ENCODE measurements around the gene SYCP1. TPM values are rescaled to one million over a fixed set of nuclear protein-coding genes. Genes with fewer than 3 reads are reported as not detected.
A peak's percentile ranks its signal among the peaks of the same experiment; 100 is the strongest.

SYCP1 gene
- total and polyA plus RNA-seq, 10 of the 15 experiments (the other 5 are each of a cell fraction or from before 2014, with no cell fraction given), result not detected

- in situ Hi-C loops (cut with MboI), result no loop called here
- H2AFZ ChIP-seq (ENCODE audit: control insufficient read depth, low read depth, low read length), result no peak overlapping the region
- RAD21 ChIA-PET (ENCODE audit: unreplicated experiment), result interaction anchor here (1.0 to 1.6 kb wide), 3 partner anchors 9 to 71 kb away, joined by 3 to 5 read pairs (median 5); no protein-coding TSS in a partner anchor
- H3K4me2 ChIP-seq (ENCODE audit: control insufficient read depth, insufficient read depth), result no peak overlapping the region
- no TSS peak for BruUV-seq (replicated peaks)
- H3K27me3 ChIP-seq (replicated peaks in 1 of 2; ENCODE audit: control insufficient read depth in 2 of 2, insufficient read depth in 2 of 2, low read length in 1 of 2), result no peaks in the 10 kb centered on the region
- no peaks in the 10 kb centered on the region for H3K79me2 ChIP-seq (ENCODE audit: control insufficient read depth, insufficient read depth, low read length)
- TF ChIP-seq RAD21 (IDR thresholded peaks at IDR 0.05; ENCODE audit: insufficient read depth, low read depth, low read length) (0 out of 2 replicates have a peak, but pooled peaks have one; percentile 6), CHD1 (IDR thresholded peaks at IDR 0.05; ENCODE audit: low read depth, low read length) (no peak), LARP7 (IDR thresholded peaks at IDR 0.05) (no peak), CTCF (IDR thresholded peaks at IDR 0.05 in 2 of 3, conservative IDR thresholded peaks at IDR 0.05 in 1 of 3; ENCODE audit: control insufficient read depth in 2 of 3, extremely low read depth in 1 of 3, insufficient read depth in 1 of 3, low read depth in 3 of 3, low read length in 3 of 3) (peak in 1 of 3 experiments; percentile 10; a peak in 1 of 6 replicates), BRCA1 (IDR thresholded peaks at IDR 0.05; ENCODE audit: low read depth, low read length) (no peak), SMC3 (IDR thresholded peaks at IDR 0.05; ENCODE audit: borderline replicate concordance, low read length) (no peak), TCF3 (IDR thresholded peaks at IDR 0.05; ENCODE audit: borderline replicate concordance, insufficient read depth, low read depth, low read length) (no peak), NR2F1 (conservative IDR thresholded peaks at IDR 0.05) (no peak)
- no peak overlapping the region for H3K9ac ChIP-seq (ENCODE audit: control insufficient read depth, insufficient read depth, low read length)
- SMC1A ChIA-PET (ENCODE audit: uncharacterized antibody, unreplicated experiment), result interaction anchor here (1.2 to 2.0 kb wide), 2 partner anchors 16 to 46 kb away, joined by 3 to 5 read pairs; no protein-coding TSS in a partner anchor
- intact Hi-C loops (cut with micrococcal nuclease; ENCODE audit: unreplicated experiment), result no loop called here
- FAIRE-seq, result no peak
- no peaks in the 10 kb centered on the region for H3K36me3 ChIP-seq (ENCODE audit: control insufficient read depth in 2 of 2, insufficient read depth in 2 of 2, low read length in 1 of 2)
- ATAC-seq, result no peak
- CTCF ChIA-PET, result interaction anchor here (0.8 to 8.0 kb wide), 4 partner anchors 10 to 71 kb away, joined by 3 to 63 read pairs (median 6); no protein-coding TSS in a partner anchor
- H3K27ac ChIP-seq (ENCODE audit: control insufficient read depth, insufficient read depth), result no peak overlapping the region
- no peaks in the 10 kb centered on the region for H3K4me1 ChIP-seq (ENCODE audit: control insufficient read depth, insufficient read depth, low read length)
- no peaks in the 10 kb centered on the region for H4K20me1 ChIP-seq (ENCODE audit: control insufficient read depth, insufficient read depth)
- no peaks in the 10 kb centered on the region for H3K9me3 ChIP-seq (replicated peaks; ENCODE audit: control insufficient read depth, insufficient read depth, low read length)
- DNase-seq (ENCODE audit: low read depth, low spot score), result no peak
- no peak overlapping the region for H3K4me3 ChIP-seq
- POLR2A ChIA-PET, result no interaction called here
Observed at GRCh38 chr1:115041654-115042053, 187.0 kb downstream of the SYCP1 start.

Other genes starting within 250 kb of the SYCP1 start
- gene DENND2C, start 184.8 kb upstream of the SYCP1 start, total RNA-seq (2014; rRNA removed), result 0.06 TPM in 1 of 2 replicates, not detected in the other
- 0.04 and 0.09 TPM in 2 replicates for gene DENND2C, start 184.8 kb upstream of the SYCP1 start, total RNA-seq (2014; rRNA removed; fragmentation: Illumina TruSeq; extraction: Trizol)
- 0.08 TPM in 1 of 2 replicates, not detected in the other for gene DENND2C, start 184.8 kb upstream of the SYCP1 start, total RNA-seq (2021)
- 0.01 and 0.09 TPM in 2 replicates for gene DENND2C, start 184.8 kb upstream of the SYCP1 start, polyA plus RNA-seq (2011; rRNA removed)
- gene DENND2C, start 184.8 kb upstream of the SYCP1 start, polyA plus RNA-seq (2014; fragmentation: Illumina TruSeq; extraction: Trizol), result 0.08 and 0.10 TPM in 2 replicates
- gene DENND2C, start 184.8 kb upstream of the SYCP1 start, polyA plus RNA-seq (2014; fragmentation: Nextera tagmentation; extraction: Ambion mirVana), result not detected
- gene DENND2C, start 184.8 kb upstream of the SYCP1 start, polyA plus RNA-seq (2014; rRNA removed), result 0.03 and 0.06 TPM in 2 replicates
- under 1 TPM in 1 of 2 experiments, not detected in 1; 0.07 TPM for gene DENND2C, start 184.8 kb upstream of the SYCP1 start, polyA plus RNA-seq (2016; fragmentation: Nextera tagmentation; extraction: Ambion mirVana)
- not detected in 2 replicates for gene AMPD1, start 159.3 kb upstream of the SYCP1 start, total RNA-seq (2014; rRNA removed)
- gene AMPD1, start 159.3 kb upstream of the SYCP1 start, total RNA-seq (2014; rRNA removed; fragmentation: Illumina TruSeq; extraction: Trizol), result not detected in 2 replicates
- gene AMPD1, start 159.3 kb upstream of the SYCP1 start, total RNA-seq (2021), result not detected in 2 replicates
- gene AMPD1, start 159.3 kb upstream of the SYCP1 start, polyA plus RNA-seq (2011; rRNA removed), result not detected in 2 replicates
- gene AMPD1, start 159.3 kb upstream of the SYCP1 start, polyA plus RNA-seq (2014; fragmentation: Illumina TruSeq; extraction: Trizol), result 0.12 TPM in 1 of 2 replicates, not detected in the other
- gene AMPD1, start 159.3 kb upstream of the SYCP1 start, polyA plus RNA-seq (2014; fragmentation: Nextera tagmentation; extraction: Ambion mirVana), result not detected
- gene AMPD1, start 159.3 kb upstream of the SYCP1 start, polyA plus RNA-seq (2014; rRNA removed), result 0.14 TPM in 1 of 2 replicates, not detected in the other
- gene AMPD1, start 159.3 kb upstream of the SYCP1 start, polyA plus RNA-seq (2016; fragmentation: Nextera tagmentation; extraction: Ambion mirVana), result under 1 TPM in 1 of 2 experiments, not detected in 1; 0.30 TPM
- 65.7 and 81.7 TPM in 2 replicates for gene NRAS, start 138.1 kb upstream of the SYCP1 start, total RNA-seq (2014; rRNA removed)
- 71.3 and 72.0 TPM in 2 replicates for gene NRAS, start 138.1 kb upstream of the SYCP1 start, total RNA-seq (2014; rRNA removed; fragmentation: Illumina TruSeq; extraction: Trizol)
- gene NRAS, start 138.1 kb upstream of the SYCP1 start, total RNA-seq (2021), result 48.6 and 49.9 TPM in 2 replicates
- 73.2 and 110 TPM in 2 replicates for gene NRAS, start 138.1 kb upstream of the SYCP1 start, polyA plus RNA-seq (2011; rRNA removed)
- 67.0 and 91.3 TPM in 2 replicates for gene NRAS, start 138.1 kb upstream of the SYCP1 start, polyA plus RNA-seq (2014; fragmentation: Illumina TruSeq; extraction: Trizol)
- gene NRAS, start 138.1 kb upstream of the SYCP1 start, polyA plus RNA-seq (2014; fragmentation: Nextera tagmentation; extraction: Ambion mirVana), result 10 to 100 TPM; 31.7 to 33.0 TPM
- 31.6 and 36.7 TPM in 2 replicates for gene NRAS, start 138.1 kb upstream of the SYCP1 start, polyA plus RNA-seq (2014; rRNA removed)
- 10 to 100 TPM; 66.7 to 68.1 TPM for gene NRAS, start 138.1 kb upstream of the SYCP1 start, polyA plus RNA-seq (2016; fragmentation: Nextera tagmentation; extraction: Ambion mirVana)
- 263 and 310 TPM in 2 replicates for gene CSDE1, start 96.9 kb upstream of the SYCP1 start, total RNA-seq (2014; rRNA removed)
- gene CSDE1, start 96.9 kb upstream of the SYCP1 start, total RNA-seq (2014; rRNA removed; fragmentation: Illumina TruSeq; extraction: Trizol), result 390 and 393 TPM in 2 replicates
- gene CSDE1, start 96.9 kb upstream of the SYCP1 start, total RNA-seq (2021), result 389 and 404 TPM in 2 replicates
- gene CSDE1, start 96.9 kb upstream of the SYCP1 start, polyA plus RNA-seq (2011; rRNA removed), result 294 and 451 TPM in 2 replicates
- gene CSDE1, start 96.9 kb upstream of the SYCP1 start, polyA plus RNA-seq (2014; fragmentation: Illumina TruSeq; extraction: Trizol), result 321 and 392 TPM in 2 replicates
- 100 to 1,000 TPM; 130 to 143 TPM for gene CSDE1, start 96.9 kb upstream of the SYCP1 start, polyA plus RNA-seq (2014; fragmentation: Nextera tagmentation; extraction: Ambion mirVana)
- gene CSDE1, start 96.9 kb upstream of the SYCP1 start, polyA plus RNA-seq (2014; rRNA removed), result 160 and 185 TPM in 2 replicates
- 100 to 1,000 TPM; 226 to 229 TPM for gene CSDE1, start 96.9 kb upstream of the SYCP1 start, polyA plus RNA-seq (2016; fragmentation: Nextera tagmentation; extraction: Ambion mirVana)
- gene SIKE1, start 74.2 kb upstream of the SYCP1 start, total RNA-seq (2014; rRNA removed), result 67.0 and 71.3 TPM in 2 replicates
- 34.3 and 35.6 TPM in 2 replicates for gene SIKE1, start 74.2 kb upstream of the SYCP1 start, total RNA-seq (2014; rRNA removed; fragmentation: Illumina TruSeq; extraction: Trizol)
- gene SIKE1, start 74.2 kb upstream of the SYCP1 start, total RNA-seq (2021), result 43.3 and 45.1 TPM in 2 replicates
- 47.7 and 78.7 TPM in 2 replicates for gene SIKE1, start 74.2 kb upstream of the SYCP1 start, polyA plus RNA-seq (2011; rRNA removed)
- 23.3 and 27.7 TPM in 2 replicates for gene SIKE1, start 74.2 kb upstream of the SYCP1 start, polyA plus RNA-seq (2014; fragmentation: Illumina TruSeq; extraction: Trizol)
- 10 to 100 TPM; 10.4 to 12.8 TPM for gene SIKE1, start 74.2 kb upstream of the SYCP1 start, polyA plus RNA-seq (2014; fragmentation: Nextera tagmentation; extraction: Ambion mirVana)
- gene SIKE1, start 74.2 kb upstream of the SYCP1 start, polyA plus RNA-seq (2014; rRNA removed), result 51.6 and 55.3 TPM in 2 replicates
- gene SIKE1, start 74.2 kb upstream of the SYCP1 start, polyA plus RNA-seq (2016; fragmentation: Nextera tagmentation; extraction: Ambion mirVana), result 10 to 100 TPM; 59.0 to 60.3 TPM
- gene TSHB, start 175.0 kb downstream of the SYCP1 start, total RNA-seq (2014; rRNA removed), result not detected in 2 replicates
- not detected in 2 replicates for gene TSHB, start 175.0 kb downstream of the SYCP1 start, total RNA-seq (2014; rRNA removed; fragmentation: Illumina TruSeq; extraction: Trizol)
- not detected in 2 replicates for gene TSHB, start 175.0 kb downstream of the SYCP1 start, total RNA-seq (2021)
- gene TSHB, start 175.0 kb downstream of the SYCP1 start, polyA plus RNA-seq (2011; rRNA removed), result not detected in 2 replicates
- not detected in 2 replicates for gene TSHB, start 175.0 kb downstream of the SYCP1 start, polyA plus RNA-seq (2014; fragmentation: Illumina TruSeq; extraction: Trizol)
- not detected for gene TSHB, start 175.0 kb downstream of the SYCP1 start, polyA plus RNA-seq (2014; fragmentation: Nextera tagmentation; extraction: Ambion mirVana)
- gene TSHB, start 175.0 kb downstream of the SYCP1 start, polyA plus RNA-seq (2014; rRNA removed), result not detected in 2 replicates
- gene TSHB, start 175.0 kb downstream of the SYCP1 start, polyA plus RNA-seq (2016; fragmentation: Nextera tagmentation; extraction: Ambion mirVana), result not detected
- gene TSPAN2, start 234.6 kb downstream of the SYCP1 start, total RNA-seq (2014; rRNA removed), result under 0.01 TPM in 1 of 2 replicates, not detected in the other
- not detected in 2 replicates for gene TSPAN2, start 234.6 kb downstream of the SYCP1 start, total RNA-seq (2014; rRNA removed; fragmentation: Illumina TruSeq; extraction: Trizol)
- not detected in 2 replicates for gene TSPAN2, start 234.6 kb downstream of the SYCP1 start, total RNA-seq (2021)
- gene TSPAN2, start 234.6 kb downstream of the SYCP1 start, polyA plus RNA-seq (2011; rRNA removed), result 0.73 and 1.1 TPM in 2 replicates
- not detected in 2 replicates for gene TSPAN2, start 234.6 kb downstream of the SYCP1 start, polyA plus RNA-seq (2014; fragmentation: Illumina TruSeq; extraction: Trizol)
- gene TSPAN2, start 234.6 kb downstream of the SYCP1 start, polyA plus RNA-seq (2014; fragmentation: Nextera tagmentation; extraction: Ambion mirVana), result not detected
- gene TSPAN2, start 234.6 kb downstream of the SYCP1 start, polyA plus RNA-seq (2014; rRNA removed), result not detected in 2 replicates
- gene TSPAN2, start 234.6 kb downstream of the SYCP1 start, polyA plus RNA-seq (2016; fragmentation: Nextera tagmentation; extraction: Ambion mirVana), result not detected